Neural progenitor cell (in vitro differentiated cells): ENCODE results near the gene KANSL3. TPM values are rescaled to one million over a fixed set of nuclear protein-coding genes. Genes with fewer than 3 reads are reported as not detected.
"Not testable (repeated sequence)": the region's sequence is repeated elsewhere in the genome, so short reads cannot be mapped to it uniquely, and the experiment has no call there.

Source experiments
- DNase-seq: peaks from one replicate; pipeline ENCODE4 v3.0.0-alpha.2; 2016; ENCODE audit warnings: low spot score
- H2AFZ ChIP-seq: fragments of 200-600 bp; sonication (generic); replicated peaks from 2 replicates; pipeline ENCODE4 v1.6.1; 2016; ENCODE audit warnings: antibody characterized with exemption
- H3F3A ChIP-seq: fragments of 200-600 bp; sonication (generic); 2 replicates; pipeline ENCODE4 v1.6.1; 2016; ENCODE audit warnings: antibody characterized with exemption, low read depth
- H3K27ac ChIP-seq: fragments of 200-600 bp; sonication (generic); 2 replicates; pipeline ENCODE4 v1.5.1; 2016; ENCODE audit warnings: mild to moderate bottlenecking
- H3K27me3 ChIP-seq: fragments of 200-600 bp; sonication (generic); 2 replicates; pipeline ENCODE4 v1.6.1; 2016; ENCODE audit warnings: mild to moderate bottlenecking, moderate library complexity
- H3K36me3 ChIP-seq: fragments of 200-600 bp; sonication (generic); 2 replicates; pipeline ENCODE4 v1.5.1; 2016
- H3K4me1 ChIP-seq: fragments of 200-600 bp; sonication (generic); 2 replicates; pipeline ENCODE4 v1.6.1; 2016; ENCODE audit warnings: mixed run types
- H3K4me2 ChIP-seq: fragments of 200-600 bp; sonication (generic); 2 replicates; pipeline ENCODE4 v1.6.1; 2016
- H3K4me3 ChIP-seq: fragments of 200-600 bp; sonication (generic); 2 replicates; pipeline ENCODE4 v1.5.1; 2016
- H3K79me2 ChIP-seq: fragments of 200-600 bp; sonication (generic); 2 replicates; pipeline ENCODE4 v1.6.1; 2016; ENCODE audit warnings: low read depth
- H3K9ac ChIP-seq: fragments of 200-600 bp; sonication (generic); 2 replicates; pipeline ENCODE4 v1.6.1; 2016
- H3K9me3 ChIP-seq: fragments of 200-600 bp; sonication (generic); 2 replicates; pipeline ENCODE4 v1.5.1; 2016; ENCODE audit warnings: low read depth
- H4K20me1 ChIP-seq: fragments of 200-600 bp; sonication (generic); 2 replicates; pipeline ENCODE4 v1.6.1; 2016; ENCODE audit warnings: low read depth
- H3K27ac Mint-ChIP-seq: 3 replicates; pipeline ENCODE4 v1.8.0; 2021; ENCODE audit warnings: mixed read lengths
- H3K27me3 Mint-ChIP-seq: 2 replicates; pipeline ENCODE4 v1.8.0; 2022; ENCODE audit warnings: low read depth, mild to moderate bottlenecking, inconsistent platforms, moderate library complexity, mixed read lengths; ENCODE audit not compliant: insufficient read depth
- H3K36me3 Mint-ChIP-seq: 3 replicates; pipeline ENCODE4 v1.8.0; 2021; ENCODE audit warnings: mixed read lengths
- H3K4me1 Mint-ChIP-seq: 3 replicates; pipeline ENCODE4 v1.8.0; 2021; ENCODE audit warnings: mixed read lengths
- H3K4me3 Mint-ChIP-seq: 3 replicates; pipeline ENCODE4 v1.8.0; 2021; ENCODE audit warnings: mild to moderate bottlenecking, moderate library complexity, mixed read lengths
- H3K9me3 Mint-ChIP-seq: 3 replicates; pipeline ENCODE4 v1.8.0; 2020; ENCODE audit warnings: mixed read lengths
- CTCF ChIP-seq: fragments of 200-600 bp; sonication (generic); IDR thresholded peaks from 2 replicates; pipeline ENCODE4 v1.5.1; 2017; ENCODE audit warnings: antibody characterized with exemption, mild to moderate bottlenecking
- EZH2 ChIP-seq: fragments of 200-600 bp; sonication (generic); IDR thresholded peaks from 2 replicates; pipeline ENCODE4 v1.6.1; 2017; ENCODE audit warnings: antibody characterized with exemption, mild to moderate bottlenecking, moderate library complexity
- EZH2phosphoT487 ChIP-seq: fragments of 200-600 bp; sonication (generic); IDR thresholded peaks from 2 replicates; pipeline ENCODE4 v1.6.1; 2017; ENCODE audit warnings: antibody characterized with exemption
- total RNA-seq: library from RNA; depleted of rRNA; stranded (reverse); fragments of >200 nt; gene quantifications from 2 replicates; pipeline ENCODE4 v1.2.3, GENCODE V29; 2015; ENCODE audit warnings: low replicate concordance

The KANSL3 gene
- total RNA-seq, 1 donor from 2014 or later, result 32.9 TPM

- no peaks in the 10 kb centered on the region for H3K27me3 ChIP-seq
- Mint-ChIP-seq H3K4me1 (no peaks in the 10 kb centered on the region), H3K9me3 (no peaks in the 10 kb centered on the region), H3K36me3 (peaks cover 3% of the 10 kb centered on the region), H3K27me3 (peaks cover 9% of the 10 kb centered on the region), H3K4me3 (no peak overlapping the region), H3K27ac (no peak overlapping the region)
- no peaks in the 10 kb centered on the region for H3K79me2 ChIP-seq
- H3K4me3 ChIP-seq, result no peak overlapping the region
- no peak overlapping the region for H2AFZ ChIP-seq
- H3K9me3 ChIP-seq, result no peaks in the 10 kb centered on the region
- DNase-seq, result no peak
- no peaks in the 10 kb centered on the region for H4K20me1 ChIP-seq
- H3F3A ChIP-seq, result no peaks in the 10 kb centered on the region
- no peaks in the 10 kb centered on the region for H3K36me3 ChIP-seq
- TF ChIP-seq CTCF, result no peak
- no peak for TF ChIP-seq EZH2phosphoT487
- TF ChIP-seq EZH2, result no peak
- no peak overlapping the region for H3K9ac ChIP-seq
- H3K4me2 ChIP-seq, result no peak overlapping the region
- H3K4me1 ChIP-seq, result no peaks in the 10 kb centered on the region
- no peak overlapping the region for H3K27ac ChIP-seq
Observed at GRCh38 chr2:96555146-96555610, 82.9 kb downstream of the KANSL3 start.

GRCh38 chr2:96554293-96555145 lies 83.6 kb downstream of the KANSL3 start:
- H3K9ac ChIP-seq, result no peak overlapping the region
- no peak overlapping the region for H3K27ac Mint-ChIP-seq
- no peaks in the 10 kb centered on the region for H3K9me3 Mint-ChIP-seq
- H4K20me1 ChIP-seq, result no peaks in the 10 kb centered on the region
- peak; percentile 76 for DNase-seq
- H3K79me2 ChIP-seq, result no peaks in the 10 kb centered on the region
- no peaks in the 10 kb centered on the region for H3K4me1 Mint-ChIP-seq
- H3K4me2 ChIP-seq, result no peak overlapping the region
- H3K27ac ChIP-seq, result no peak overlapping the region
- H3K4me1 ChIP-seq, result no peaks in the 10 kb centered on the region
- TF ChIP-seq CTCF (peak; percentile 92), EZH2phosphoT487 (no peak)
- no peak overlapping the region for H2AFZ ChIP-seq
- H3K9me3 ChIP-seq, result no peaks in the 10 kb centered on the region
- H3F3A ChIP-seq, result no peaks in the 10 kb centered on the region
- peaks cover 3% of the 10 kb centered on the region for H3K36me3 Mint-ChIP-seq
- H3K27me3 ChIP-seq, result no peaks in the 10 kb centered on the region
- H3K4me3 ChIP-seq, result no peak overlapping the region
- peaks cover 9% of the 10 kb centered on the region for H3K27me3 Mint-ChIP-seq
- H3K36me3 ChIP-seq, result no peaks in the 10 kb centered on the region
- no peak overlapping the region for H3K4me3 Mint-ChIP-seq

DNA sequence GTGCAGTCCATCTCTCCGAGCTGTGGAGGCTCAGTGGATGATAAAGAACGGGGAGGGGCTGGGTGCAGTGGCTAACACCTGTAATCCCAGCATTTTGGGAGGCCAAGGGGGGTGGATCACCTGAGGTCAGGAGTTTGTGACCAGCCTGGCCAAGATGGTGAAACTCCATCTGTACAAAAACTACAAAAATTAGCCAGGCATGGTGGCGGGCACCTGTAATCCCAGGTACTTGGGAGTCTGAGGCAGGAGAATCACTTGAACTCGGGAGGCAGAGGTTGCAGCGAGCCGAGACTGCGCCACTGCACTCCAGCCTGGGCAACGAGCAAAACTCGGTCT lies 84.2 kb downstream of the KANSL3 start:
- not testable (repeated sequence) for H3K27ac Mint-ChIP-seq, H4K20me1 ChIP-seq, H3K27me3 Mint-ChIP-seq, H3K36me3 Mint-ChIP-seq, H3K9ac ChIP-seq, H3K4me1 Mint-ChIP-seq, H2AFZ ChIP-seq, H3K4me3 ChIP-seq, DNase-seq, H3K4me2 ChIP-seq, H3K27ac ChIP-seq, H3K4me3 Mint-ChIP-seq, H3K79me2 ChIP-seq, H3K9me3 ChIP-seq, H3K9me3 Mint-ChIP-seq, H3F3A ChIP-seq, H3K36me3 ChIP-seq, H3K4me1 ChIP-seq, H3K27me3 ChIP-seq

- Histone ChIP-seq H3K4me1 (no peaks in the 10 kb centered on the region), H3K27ac (no peak overlapping the region), H3K4me2 (no peak overlapping the region), H3K4me3 (no peak overlapping the region), H3K9me3 (no peaks in the 10 kb centered on the region), H3K79me2 (no peaks in the 10 kb centered on the region), H4K20me1 (no peaks in the 10 kb centered on the region), H3F3A (no peaks in the 10 kb centered on the region), H2AFZ (no peak overlapping the region), H3K27me3 (no peaks in the 10 kb centered on the region), H3K9ac (no peak overlapping the region), H3K36me3 (no peaks in the 10 kb centered on the region)
- Mint-ChIP-seq H3K27ac (no peak overlapping the region), H3K36me3 (no peaks in the 10 kb centered on the region), H3K4me1 (no peaks in the 10 kb centered on the region), H3K4me3 (no peak overlapping the region), H3K9me3 (no peaks in the 10 kb centered on the region), H3K27me3 (peaks cover 6% of the 10 kb centered on the region)
- no peak for TF ChIP-seq EZH2
- no peak for TF ChIP-seq CTCF
- TF ChIP-seq EZH2phosphoT487, result no peak
- DNase-seq, result no peak
Observed at GRCh38 chr2:96553176-96553956, 84.7 kb downstream of the KANSL3 start.
